Inflammatory macrophage (primary cell): Measurements from ENCODE around the gene MEGF9.
A peak's percentile ranks its signal among the peaks of the same experiment; 100 is the strongest.

Source experiments
- DNase-seq, 2 donors: peaks; one replicate each; pipeline ENCODE4 v3.0.0-alpha.2; 2020 to 2022

MEGF9 gene

DNA sequence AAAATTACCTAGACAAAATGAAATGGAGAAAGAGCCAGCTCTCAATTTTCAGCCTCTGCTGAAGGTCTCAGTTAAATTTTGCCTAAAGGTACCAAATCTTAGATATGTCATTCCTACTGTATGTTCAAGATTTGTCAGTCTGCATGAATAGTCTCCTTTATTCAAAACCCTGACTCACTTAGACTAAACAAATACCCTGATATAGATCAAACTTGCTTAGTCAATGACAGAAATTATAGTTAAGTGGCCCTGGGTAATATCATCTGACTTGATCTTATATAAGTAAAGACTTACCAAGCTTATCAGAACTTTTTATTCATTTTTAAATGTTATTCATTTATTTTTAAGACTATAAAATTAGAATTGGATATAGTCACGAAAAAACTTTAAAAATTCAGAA is 12.2 kb downstream of the MEGF9 start:
- DNase-seq: no peak

- DNase-seq: no peak
Observed at GRCh38 chr9:120701248-120701647, 13.0 kb downstream of the MEGF9 start.

- DNase-seq: no peak
Observed at GRCh38 chr9:120698766-120699165, 15.5 kb downstream of the MEGF9 start.

DNA sequence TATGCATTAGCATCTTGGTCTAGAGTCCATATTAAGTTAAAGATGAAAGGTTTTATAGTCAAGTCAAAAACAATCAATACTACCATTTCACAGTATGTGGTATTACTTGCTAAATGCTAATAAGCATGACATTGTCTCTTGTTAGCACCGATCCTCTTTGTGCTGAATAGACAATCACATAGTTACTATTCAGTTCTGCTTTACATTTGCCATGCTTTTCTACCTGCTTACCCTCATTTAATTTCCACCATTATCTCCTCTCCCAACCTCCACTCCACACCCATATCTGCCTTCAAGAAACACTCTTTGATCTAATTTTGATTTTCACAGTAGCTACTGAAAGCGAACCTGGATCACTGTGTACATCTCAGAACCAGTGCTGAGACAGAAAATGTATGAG is 16.8 kb downstream of the MEGF9 start:
- DNase-seq: no peak

DNA sequence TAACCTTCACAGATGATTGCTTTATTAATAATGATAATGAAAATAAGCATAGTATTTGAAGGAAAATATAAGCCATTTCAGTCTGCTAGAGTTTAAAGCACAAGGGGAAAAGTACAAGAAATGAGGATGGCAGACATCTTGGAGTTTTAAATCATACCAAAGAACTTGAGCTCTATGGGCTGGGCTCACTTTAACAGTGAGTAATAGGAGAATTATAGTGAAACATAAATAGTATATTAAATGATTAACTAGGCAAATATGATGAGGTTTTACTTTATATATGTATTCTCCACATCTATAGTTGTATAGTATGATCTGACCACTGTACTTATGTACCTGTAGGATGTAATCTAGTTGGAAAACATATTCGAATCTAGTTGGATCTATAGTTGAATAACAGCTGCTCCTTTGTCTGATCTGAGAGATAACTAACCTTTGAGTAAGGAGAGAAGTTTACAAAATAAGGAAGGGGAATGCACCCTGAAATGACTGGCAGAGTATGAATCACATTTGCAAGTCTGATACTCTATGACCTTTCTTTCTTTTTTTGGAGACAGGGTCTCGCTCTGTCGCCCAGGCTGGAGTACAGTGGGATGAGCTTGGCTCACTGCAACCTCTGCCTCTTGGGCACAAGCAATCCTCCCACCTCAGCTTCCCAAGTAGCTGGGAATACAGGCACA is 17.6 kb downstream of the MEGF9 start:
- DNase-seq: no peak

DNA sequence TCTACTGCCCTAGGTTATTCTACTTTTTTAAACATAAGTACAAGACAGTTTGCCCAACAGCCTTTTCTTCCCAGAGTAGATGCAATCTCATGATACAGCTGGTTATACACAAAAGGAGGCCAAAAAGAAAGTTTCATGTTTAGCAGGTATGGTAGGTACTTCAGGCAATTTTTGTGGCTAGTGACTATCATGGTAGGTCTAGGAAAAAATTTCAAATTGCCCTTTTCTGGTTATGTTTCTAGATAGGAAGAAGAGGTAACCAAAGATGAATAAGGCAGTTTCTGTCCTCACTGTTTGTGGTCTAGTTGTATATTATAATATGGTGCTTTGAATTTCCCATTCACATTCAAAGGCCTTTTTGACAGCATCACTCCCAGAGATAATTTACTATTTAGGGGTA is 19.7 kb downstream of the MEGF9 start:
- DNase-seq: no peak

- DNase-seq: no peak
Observed at GRCh38 chr9:120693700-120694008, 20.6 kb downstream of the MEGF9 start.

DNA sequence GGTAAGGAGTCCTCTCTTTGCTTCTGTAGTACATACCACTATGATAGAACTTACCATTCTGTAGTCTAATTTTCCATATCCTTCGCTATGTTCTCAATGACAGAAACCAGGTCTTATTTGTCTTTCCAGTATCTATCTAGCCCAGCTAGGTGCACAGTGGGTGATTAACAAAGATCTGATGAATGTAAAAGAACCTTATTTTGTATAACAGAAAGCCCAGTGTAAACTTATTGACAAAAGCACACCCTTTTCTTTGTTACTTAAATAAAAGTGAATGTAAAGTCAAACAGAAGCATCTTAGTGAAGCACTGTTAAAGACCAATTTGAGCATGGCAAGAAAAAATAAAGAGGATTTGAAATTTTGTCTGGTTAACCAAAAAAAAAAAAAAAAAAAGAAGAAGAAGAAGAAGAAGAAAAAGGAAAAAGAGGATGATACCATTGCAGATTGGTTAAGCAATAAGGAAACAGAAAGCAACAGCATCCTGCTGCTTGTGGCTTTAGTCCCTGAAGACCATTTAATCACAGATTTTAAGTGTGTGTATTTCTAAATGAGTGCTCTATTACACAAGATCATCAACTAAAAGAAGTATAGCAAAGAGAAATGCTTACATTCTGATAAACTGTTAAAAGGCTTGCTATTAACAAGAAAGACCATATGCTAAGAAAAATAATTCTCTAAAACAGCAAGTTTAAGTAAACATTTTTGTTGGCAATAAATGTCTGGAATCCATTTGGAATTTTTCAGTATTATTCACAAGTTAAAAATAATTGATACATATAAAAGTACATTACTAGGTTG is 21.2 kb downstream of the MEGF9 start:
- DNase-seq: peak; percentile 32 to 80

DNA sequence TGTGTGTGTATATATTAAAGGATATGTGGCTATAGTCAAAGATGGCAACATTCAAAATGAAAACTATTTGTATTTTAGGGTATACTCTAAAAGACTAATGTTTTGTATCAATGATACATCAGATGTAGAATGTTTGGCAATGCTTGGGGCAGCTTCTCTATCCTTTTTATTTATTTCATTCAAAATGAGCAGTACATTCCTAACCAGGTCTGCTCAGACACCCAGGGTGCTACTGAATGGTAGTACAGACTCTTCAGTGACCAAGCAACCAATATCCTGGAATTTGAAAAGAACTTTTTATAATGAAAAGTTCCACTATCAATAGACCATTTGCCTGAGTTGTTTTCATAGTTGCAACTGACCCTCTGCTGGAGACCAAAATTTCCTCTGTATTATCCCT is 23.9 kb downstream of the MEGF9 start:
- no peak for DNase-seq

GRCh38 chr9:120689860-120690259 is 24.4 kb downstream of the MEGF9 start:
- DNase-seq: no peak

DNA sequence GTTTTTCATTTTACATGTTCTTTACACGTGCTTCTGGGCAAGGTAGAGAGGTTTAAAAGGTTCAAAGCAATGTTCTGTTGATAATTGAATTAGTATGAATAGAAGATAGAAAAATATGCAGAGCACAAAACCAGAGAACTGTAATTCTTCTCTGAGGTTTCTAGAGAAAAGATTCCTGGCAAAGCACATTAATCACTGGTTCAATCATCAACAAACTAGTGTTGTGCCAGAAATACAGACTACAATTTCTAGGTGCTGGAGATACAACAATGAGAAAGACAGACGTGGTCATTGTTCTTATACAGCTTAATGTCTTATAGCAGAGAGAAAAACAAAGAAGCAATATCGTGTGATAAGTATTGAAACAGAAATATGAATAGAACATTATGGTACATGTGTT is 25.5 kb downstream of the MEGF9 start:
- no peak for DNase-seq

- DNase-seq: no peak
Observed at GRCh38 chr9:120683150-120683549, 31.1 kb downstream of the MEGF9 start.

GRCh38 chr9:120681121-120681520 is 33.1 kb downstream of the MEGF9 start:
- no peak for DNase-seq

DNA sequence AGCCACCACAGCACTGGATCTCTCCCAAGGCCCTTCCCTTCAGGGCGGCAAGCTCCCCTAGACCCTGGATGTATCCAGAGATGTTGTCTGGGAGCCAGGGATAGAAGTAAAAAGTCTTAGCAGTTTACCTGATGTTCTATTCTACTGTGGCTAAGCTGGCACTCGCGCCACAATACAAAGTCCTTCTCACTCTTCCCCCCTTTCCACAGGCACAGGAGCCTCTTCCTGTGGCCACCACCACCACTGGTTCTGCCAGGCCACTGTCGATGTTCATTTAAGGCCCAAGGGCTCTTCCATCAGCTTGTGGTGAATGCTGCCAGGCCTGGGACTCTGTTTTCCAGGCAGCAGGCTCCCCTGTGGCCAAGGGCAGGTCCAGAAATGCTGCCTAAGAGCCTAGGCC is 33.7 kb downstream of the MEGF9 start:
- DNase-seq: no peak

- no peak for DNase-seq
Observed at GRCh38 chr9:120680161-120680560, 34.1 kb downstream of the MEGF9 start.

DNA sequence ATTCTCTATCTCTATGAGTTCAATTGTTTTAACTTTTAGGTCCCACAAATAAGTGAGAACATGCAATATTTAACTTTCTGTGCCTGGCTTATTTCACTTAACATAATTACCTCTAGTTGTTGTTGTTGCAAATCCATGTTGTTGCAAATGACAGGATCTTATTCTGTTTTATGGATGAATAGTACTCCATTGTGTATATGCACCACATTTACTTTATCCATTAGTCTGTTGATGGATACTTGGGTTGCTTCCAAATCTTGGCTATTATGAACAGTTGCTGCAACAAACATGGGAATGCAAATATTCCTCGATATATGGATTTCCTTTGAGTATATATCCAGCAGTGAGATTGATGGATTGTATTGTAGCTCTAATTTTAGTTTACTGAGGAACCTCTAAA is 36.3 kb downstream of the MEGF9 start:
- no peak for DNase-seq

DNA sequence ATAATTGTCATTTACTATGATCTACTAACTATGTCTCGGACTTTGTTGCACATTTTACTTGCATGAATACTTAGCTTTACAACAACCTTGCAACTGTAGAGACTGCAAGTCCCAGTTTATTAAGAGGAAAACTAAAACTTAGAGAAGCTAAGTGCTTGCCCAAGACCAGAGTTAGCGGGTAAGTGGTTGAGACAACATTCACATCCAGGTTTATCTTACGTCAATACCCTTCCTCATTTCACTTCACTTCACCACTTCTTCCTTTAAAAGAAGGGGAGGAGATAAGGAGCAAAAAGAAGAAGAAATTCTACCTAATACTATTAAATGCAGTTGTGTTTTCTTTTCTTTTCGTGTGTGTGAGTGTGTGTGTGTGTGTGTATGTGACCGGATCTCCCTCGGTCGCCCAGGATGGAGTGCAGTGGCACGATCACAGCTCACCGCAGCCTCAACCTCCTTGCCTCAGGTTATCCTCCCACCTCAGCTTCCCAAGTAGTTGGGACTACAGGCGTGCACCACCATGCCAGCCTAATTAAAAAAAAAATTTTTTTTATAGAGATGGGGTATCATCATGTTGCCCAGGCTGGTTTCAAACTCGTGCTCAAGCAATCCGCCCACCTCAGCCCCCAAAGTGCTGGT is 37.4 kb downstream of the MEGF9 start:
- DNase-seq: peak; percentile 47 to 70

GRCh38 chr9:120668399-120668798 is 45.9 kb downstream of the MEGF9 start:
- no peak for DNase-seq

GRCh38 chr9:120663950-120664349 is 50.3 kb downstream of the MEGF9 start:
- DNase-seq: no peak

DNA sequence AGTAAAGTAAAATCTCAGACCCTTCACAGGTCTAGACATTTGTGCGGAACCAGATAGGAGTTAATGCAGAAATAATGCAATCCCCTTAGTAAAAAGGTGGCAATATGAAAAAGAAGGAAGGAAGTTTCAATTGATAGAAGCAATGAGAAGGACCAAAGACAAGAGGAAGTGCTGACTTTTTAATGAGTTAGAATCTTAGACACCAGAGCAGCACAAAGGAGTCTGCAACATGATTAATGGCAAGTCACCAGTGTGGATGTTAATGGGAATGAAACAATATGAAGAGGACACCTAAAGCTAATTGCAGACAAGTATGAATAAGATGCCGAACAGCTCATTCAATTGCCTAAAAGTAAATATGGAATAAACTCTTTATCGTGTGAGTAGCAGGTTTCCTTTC is 50.9 kb downstream of the MEGF9 start:
- peak in 1 of 2 donors; percentile 30 for DNase-seq

DNA sequence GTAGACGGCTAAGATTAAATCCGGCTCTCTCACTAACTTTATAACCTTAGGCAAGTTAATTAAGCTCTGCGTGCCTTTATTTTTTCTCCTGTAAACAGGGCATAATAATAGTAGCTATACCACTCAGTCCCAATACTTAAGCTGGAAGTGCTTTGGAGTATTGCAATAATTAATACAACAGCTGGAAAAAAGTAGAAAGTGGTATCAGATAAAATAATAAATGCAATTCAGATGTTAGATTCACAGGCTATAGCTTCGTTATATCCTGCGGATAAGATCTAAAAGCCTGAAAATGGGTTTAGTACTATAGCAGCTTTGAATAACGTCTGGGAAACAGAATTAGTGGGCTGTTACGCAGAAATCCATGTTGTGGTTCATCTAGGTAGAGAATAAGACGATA is 51.8 kb downstream of the MEGF9 start:
- no peak for DNase-seq

DNA sequence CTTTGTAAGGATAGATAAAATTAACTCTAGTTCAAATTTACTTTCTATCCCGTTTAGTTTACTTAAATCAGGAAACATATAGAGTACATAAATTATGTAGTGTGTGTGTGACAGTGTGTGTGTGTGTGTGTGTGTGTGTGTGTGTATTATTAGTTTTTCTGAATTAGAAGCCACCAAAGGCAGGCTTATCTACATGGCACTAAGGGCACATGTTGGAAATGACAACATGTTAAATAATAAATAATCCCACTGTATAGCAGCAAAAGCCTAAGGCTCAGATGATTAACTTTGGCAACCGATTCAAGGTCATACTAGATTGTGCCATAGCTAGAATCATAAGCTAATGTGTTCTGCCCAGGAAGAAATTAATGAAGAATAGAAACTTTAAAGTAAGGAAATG is 54.6 kb downstream of the MEGF9 start:
- no peak for DNase-seq

DNA sequence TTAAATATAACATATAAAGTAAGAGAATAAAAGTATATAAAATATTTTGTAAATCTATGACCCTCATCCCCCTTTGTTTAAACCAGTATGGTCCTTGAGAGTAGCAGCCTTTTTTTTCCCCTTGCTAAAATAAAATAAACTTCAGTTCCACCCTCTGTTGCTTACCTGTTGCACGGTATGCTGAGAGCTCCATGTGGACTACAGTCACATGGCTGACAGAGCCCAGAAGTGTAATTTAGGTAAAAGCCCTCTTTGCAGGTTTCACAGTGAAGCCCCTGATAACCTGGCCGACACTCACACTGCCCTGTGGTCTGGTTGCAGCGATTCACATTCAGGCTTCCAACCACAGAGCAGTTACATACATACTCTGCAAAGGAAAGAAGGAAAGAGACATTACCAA is 55.1 kb downstream of the MEGF9 start:
- DNase-seq: no peak

DNA sequence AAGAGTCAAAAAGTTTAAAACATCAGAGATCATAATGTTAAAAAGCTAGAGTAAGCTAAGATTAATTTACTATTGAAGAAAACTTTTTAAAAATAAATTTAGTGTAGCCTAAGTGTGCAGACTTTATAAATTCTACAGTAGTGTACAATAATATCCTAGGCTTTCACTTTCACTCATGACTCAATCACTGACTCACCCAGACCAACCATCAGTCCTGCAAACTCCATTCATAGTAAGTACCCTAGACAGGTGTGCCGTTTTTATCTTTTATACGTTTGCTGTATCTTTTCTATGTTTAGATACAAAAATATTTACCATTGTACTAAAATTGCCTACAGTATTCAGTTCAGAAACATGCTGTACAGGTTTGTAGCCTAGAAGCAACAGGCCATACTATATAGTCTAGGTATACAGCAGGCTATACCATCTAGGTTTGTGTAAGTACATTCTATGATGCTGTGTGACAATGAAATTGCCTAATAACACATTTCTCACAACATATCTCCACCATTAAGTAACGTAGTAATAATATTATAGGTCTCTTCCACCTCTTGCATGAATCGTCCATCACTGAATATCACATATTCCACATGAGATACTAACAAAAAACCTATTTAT is 59.2 kb downstream of the MEGF9 start:
- DNase-seq: no peak
